MCF 10A (cell line): Measurements from ENCODE around the gene MRPL36. TPM values are rescaled to one million over a fixed set of nuclear protein-coding genes. Genes with fewer than 3 reads are reported as not detected.
"Not testable (repeated sequence)": the region's sequence is repeated elsewhere in the genome, so short reads cannot be mapped to it uniquely, and the experiment has no call there.

Experiments
- BruUV-seq: library from RNA; stranded (reverse); fragments of 400-500 nt; replicated peaks from 2 replicates; lab custom pipeline; 2021; lab: Mats Ljungman, UMichigan
- CTCF ChIA-PET: fragments of 300-600 bp; sonication (Branson Sonifier 250); formaldehyde crosslinking; extraction: SDS; loops from one replicate; lab custom pipeline; 2021; ENCODE audit warnings: antibody characterized with exemption, inconsistent platforms; lab: Yijun Ruan, JAX
- POLR2A ChIA-PET: fragments of 300-600, 350-650 bp; sonication (Branson Sonifier 250); formaldehyde crosslinking; extraction: SDS; loops from one replicate; lab custom pipeline; 2020; ENCODE audit warnings: antibody characterized with exemption, inconsistent platforms; lab: Yijun Ruan, JAX
- DNase-seq: peaks from one replicate; pipeline ENCODE4 v3.0.0-alpha.2; 2018; ENCODE audit not compliant: unreplicated experiment
- H3K27ac Mint-ChIP-seq: one replicate; pipeline ENCODE4 v1.8.0; 2022; ENCODE audit warnings: mild to moderate bottlenecking, low read depth, mixed read lengths; ENCODE audit not compliant: unreplicated experiment
- H3K27me3 Mint-ChIP-seq: one replicate; pipeline ENCODE4 v1.8.0; 2022; ENCODE audit warnings: mixed read lengths; ENCODE audit not compliant: insufficient read depth, unreplicated experiment
- H3K36me3 Mint-ChIP-seq: one replicate; pipeline ENCODE4 v1.8.0; 2022; ENCODE audit warnings: mild to moderate bottlenecking, moderate library complexity, mixed read lengths; ENCODE audit not compliant: insufficient read depth, unreplicated experiment
- H3K4me1 Mint-ChIP-seq: one replicate; pipeline ENCODE4 v1.8.0; 2022; ENCODE audit warnings: mixed read lengths; ENCODE audit not compliant: insufficient read depth, unreplicated experiment
- H3K4me3 Mint-ChIP-seq: one replicate; pipeline ENCODE4 v1.8.0; 2022; ENCODE audit warnings: mild to moderate bottlenecking, moderate library complexity, mixed read lengths; ENCODE audit not compliant: unreplicated experiment
- H3K9me3 Mint-ChIP-seq: one replicate; pipeline ENCODE4 v1.8.0; 2022; ENCODE audit warnings: mixed read lengths; ENCODE audit not compliant: unreplicated experiment
- CTCF ChIP-seq: fragments of 200-600 bp; IDR thresholded peaks from one replicate; pipeline ENCODE4 v1.8.0; 2022; ENCODE audit warnings: antibody characterized with exemption, mild to moderate bottlenecking; ENCODE audit not compliant: unreplicated experiment
- intact Hi-C: fragments of 100-400 bp; cut with micrococcal nuclease; formaldehyde crosslinking; loops from 2 replicates; pipeline ENCODE4 v1.14.1; 2022
- total RNA-seq: library from RNA; stranded (reverse); gene quantifications from 2 replicates; pipeline ENCODE4 v1.2.3, GENCODE V29; 2022

Gene MRPL36
- total RNA-seq, 1 experiment from 2014 or later = 101 TPM

- BruUV-seq = no TSS peak
- peak within 1 kb of the TSS; percentile 98 for H3K4me3 Mint-ChIP-seq
- no peaks in the 10 kb centered on the region for H3K27me3 Mint-ChIP-seq
- intact Hi-C loops = loop anchor here (2.0 kb wide), 1 partner anchor 83 kb away; no protein-coding TSS in a partner anchor
- ChIA-PET POLR2A (interaction anchor here (0.7 to 6.8 kb wide), 16 partner anchors 8 to 951 kb away, joined by 3 to 131 read pairs (median 5); partner anchors contain the start of genes IRX2 and IRX4), CTCF (interaction anchor here (0.6 to 1.1 kb wide), 4 partner anchors 12 to 945 kb away, joined by 3 to 4 read pairs (median 4); no protein-coding TSS in a partner anchor)
- peaks cover 57% of the 10 kb centered on the region for H3K36me3 Mint-ChIP-seq
- H3K4me1 Mint-ChIP-seq = peaks cover 29% of the 10 kb centered on the region
- peak within 1 kb of the TSS; percentile 97 for H3K27ac Mint-ChIP-seq
- peak; percentile 64 for DNase-seq
- no peak for TF ChIP-seq CTCF
- H3K9me3 Mint-ChIP-seq = no peaks in the 10 kb centered on the region
These were observed 1.8 kb upstream of the MRPL36 start, which contains the start of gene NDUFS6 for GRCh38 chr5:1801222-1801966. NDUFS6 (plus strand) TSS chr5:1801407; CDS start chr5:1801418, 11 bp downstream.

GRCh38 chr5:1800472-1801221 lies 1.0 kb upstream of the MRPL36 start:
- no peak for TF ChIP-seq CTCF
- peak overlapping the region; percentile 97 for H3K27ac Mint-ChIP-seq
- peak; percentile 47 for DNase-seq
- ChIA-PET CTCF (interaction anchor here (0.5 to 1.1 kb wide), 8 partner anchors 8 to 171 kb away, joined by 3 to 5 read pairs (median 4); no protein-coding TSS in a partner anchor), POLR2A (interaction anchor here (0.6 to 6.8 kb wide), 19 partner anchors 8 to 951 kb away, joined by 3 to 131 read pairs (median 5); partner anchors contain the start of genes IRX2 and IRX4)
- H3K9me3 Mint-ChIP-seq = no peaks in the 10 kb centered on the region
- H3K36me3 Mint-ChIP-seq = peaks cover 50% of the 10 kb centered on the region
- intact Hi-C loops = loop anchor here (2.0 kb wide), 1 partner anchor 84 kb away; no protein-coding TSS in a partner anchor
- BruUV-seq = no TSS peak
- peaks cover 29% of the 10 kb centered on the region for H3K4me1 Mint-ChIP-seq
- peak overlapping the region; percentile 98 for H3K4me3 Mint-ChIP-seq
- H3K27me3 Mint-ChIP-seq = no peaks in the 10 kb centered on the region

GRCh38 chr5:1799110-1799601 lies 481 bp downstream of the MRPL36 start:
- peaks cover 29% of the 10 kb centered on the region for H3K4me1 Mint-ChIP-seq
- peaks cover 35% of the 10 kb centered on the region for H3K36me3 Mint-ChIP-seq
- no peaks in the 10 kb centered on the region for H3K9me3 Mint-ChIP-seq
- peak; percentile 23 for DNase-seq
- no peak for TF ChIP-seq CTCF
- BruUV-seq = no TSS peak
- intact Hi-C loops = no loop called here
- ChIA-PET POLR2A (interaction anchor here (0.7 to 6.8 kb wide), 7 partner anchors 9 to 175 kb away, joined by 3 to 131 read pairs (median 6); partner anchors contain the start of gene IRX4), CTCF (interaction anchor here (0.6 to 1.6 kb wide), 3 partner anchors 14 to 322 kb away, joined by 3 to 7 read pairs (median 3); no protein-coding TSS in a partner anchor)
- peak overlapping the region; percentile 98 for H3K4me3 Mint-ChIP-seq
- H3K27me3 Mint-ChIP-seq = no peaks in the 10 kb centered on the region
- H3K27ac Mint-ChIP-seq = peak overlapping the region; percentile 97

GRCh38 chr5:1798589-1798988 lies 1.0 kb downstream of the MRPL36 start:
- POLR2A ChIA-PET = interaction anchor here (0.7 to 6.8 kb wide), 5 partner anchors 31 to 175 kb away, joined by 3 to 131 read pairs (median 5); partner anchors contain the start of gene IRX4
- CTCF ChIA-PET = interaction anchor here (0.6 to 1.6 kb wide), 2 partner anchors 34 to 321 kb away, joined by 3 to 7 read pairs; no protein-coding TSS in a partner anchor
- BruUV-seq, intact Hi-C loops, DNase-seq, H3K27me3 Mint-ChIP-seq, H3K9me3 Mint-ChIP-seq: not testable (repeated sequence)
- Mint-ChIP-seq H3K36me3 (peaks cover 29% of the 10 kb centered on the region), H3K4me1 (peaks cover 23% of the 10 kb centered on the region), H3K4me3 (peak overlapping the region; percentile 98), H3K27ac (peak overlapping the region; percentile 97)
